Gastroesophageal sphincter (tissue), 4 donors: ENCODE measurements around the gene CAMK2N1. TPM values are rescaled to one million over a fixed set of nuclear protein-coding genes. Genes with fewer than 3 reads are reported as not detected.

Experiments
- ATAC-seq: fragments of 150-250 bp; one replicate; pipeline ENCODE4 v1.9.1; 2016; ENCODE audit warnings: mild to moderate bottlenecking, moderate library complexity
- H3K27ac ChIP-seq, 4 donors: fragments of 200-600 bp; sonication (generic) in 3 of 4; 1 replicate in 3 of 4; 2 replicates in 1 of 4; pipeline ENCODE4 v1.5.1; 2016 to 2019
- H3K27me3 ChIP-seq: fragments of 200-600 bp; sonication (generic); one replicate; pipeline ENCODE4 v1.5.1; 2019
- H3K36me3 ChIP-seq, 2 donors: fragments of 200-600 bp; sonication (generic); one replicate each; pipeline ENCODE4 v1.5.1; 2019; ENCODE audit warnings: control low read depth in 1 of 2
- H3K4me1 ChIP-seq, 3 donors: fragments of 200-600 bp; sonication (generic); 1 replicate in 2 of 3; 2 replicates in 1 of 3; pipeline ENCODE4 v1.5.1; 2016 to 2019; ENCODE audit warnings: control low read depth in 2 of 3
- H3K4me3 ChIP-seq, 2 donors: fragments of 200-600 bp; sonication (generic); one replicate each; pipeline ENCODE4 v1.5.1; 2019; ENCODE audit warnings: mild to moderate bottlenecking in 1 of 2, moderate library complexity in 1 of 2
- H3K9me3 ChIP-seq, 3 donors: fragments of 200-600 bp; sonication (generic); one replicate each; pipeline ENCODE4 v1.5.1; 2017 to 2019; ENCODE audit warnings: control low read depth in 2 of 3
- CTCF ChIP-seq, 4 experiments: fragments of 200-600 bp in 2 of 4; fragments of 450-650 bp in 2 of 4; sonication (generic) in 1 of 4; IDR thresholded peaks; one replicate each; pipeline ENCODE4 v1.5.1; 2017 to 2019; ENCODE audit warnings: antibody characterized with exemption in 4 of 4, mild to moderate bottlenecking in 2 of 4, moderate library complexity in 2 of 4
- EP300 ChIP-seq: sonication (generic); formaldehyde crosslinking; IDR thresholded peaks from one replicate; pipeline ENCODE4 v1.6.1; 2017; ENCODE audit warnings: antibody characterized with exemption, mild to moderate bottlenecking
- POLR2A ChIP-seq, 2 donors: fragments of 450-650 bp; IDR thresholded peaks; one replicate each; pipeline ENCODE4 v1.6.1; 2017; ENCODE audit warnings: antibody characterized with exemption in 2 of 2, mild to moderate bottlenecking in 2 of 2, moderate library complexity in 1 of 2
- POLR2AphosphoS5 ChIP-seq: sonication (generic); formaldehyde crosslinking; IDR thresholded peaks from one replicate; pipeline ENCODE4 v1.6.1; 2017; ENCODE audit warnings: antibody characterized with exemption
- WGBS, 2 donors: methylation state at CpG; one replicate each; pipeline ENCODE4 v1.1.5; 2018; ENCODE audit warnings: low coverage in 1 of 2; 5-methylcytosine and 5-hydroxymethylcytosine counted together
- total RNA-seq, 4 donors: library from RNA; depleted of rRNA; stranded (reverse); fragments of >200 nt; gene quantifications; one replicate each; pipeline ENCODE4 v1.1.0, GENCODE V29; 2016

Gene CAMK2N1
- total RNA-seq, 4 donors from 2014 or later: 18.2 to 29.6 (median 26.2) TPM

- no peak for TF ChIP-seq POLR2AphosphoS5
- TF ChIP-seq CTCF (IDR thresholded peaks at IDR 0.05): no peak
- TF ChIP-seq POLR2A (IDR thresholded peaks at IDR 0.05): no peak
- TF ChIP-seq EP300: no peak
- Histone ChIP-seq H3K36me3 (no peaks in the 10 kb centered on the region), H3K27me3 (peaks cover 55% of the 10 kb centered on the region), H3K9me3 (no peaks in the 10 kb centered on the region), H3K27ac (no peak overlapping the region), H3K4me1 (no peaks in the 10 kb centered on the region), H3K4me3 (no peak overlapping the region)
- WGBS, 2 donors: 93 to 96% methylated on average over 5 to 7 of the region's 7 CpGs
- ATAC-seq: no peak
Measured at GRCh38 chr1:20447794-20448193, 38.2 kb downstream of the CAMK2N1 start.

GRCh38 chr1:20446796-20447195, 39.2 kb downstream of the CAMK2N1 start:
- no peak overlapping the region for H3K27ac ChIP-seq
- H3K27me3 ChIP-seq: peaks cover 45% of the 10 kb centered on the region
- ATAC-seq: no peak
- whole genome bisulfite sequencing, 2 donors: 53 to 100% methylated on average over 1 to 7 of the region's 7 CpGs
- no peaks in the 10 kb centered on the region for H3K9me3 ChIP-seq
- TF ChIP-seq CTCF (IDR thresholded peaks at IDR 0.05) (no peak), EP300 (no peak), POLR2A (IDR thresholded peaks at IDR 0.05) (no peak), POLR2AphosphoS5 (no peak)
- no peak overlapping the region for H3K4me3 ChIP-seq
- no peaks in the 10 kb centered on the region for H3K36me3 ChIP-seq
- H3K4me1 ChIP-seq: no peaks in the 10 kb centered on the region

- 50 to 66% methylated on average over 4 to 5 of the region's 6 CpGs for WGBS, 2 donors
- peaks cover 37% of the 10 kb centered on the region for H3K27me3 ChIP-seq
- no peak for ATAC-seq
- no peaks in the 10 kb centered on the region for H3K36me3 ChIP-seq
- no peak for TF ChIP-seq POLR2AphosphoS5
- no peaks in the 10 kb centered on the region for H3K4me1 ChIP-seq
- H3K4me3 ChIP-seq: no peak overlapping the region
- H3K9me3 ChIP-seq: no peaks in the 10 kb centered on the region
- H3K27ac ChIP-seq: no peak overlapping the region
Measured at GRCh38 chr1:20445956-20446355, 40.1 kb downstream of the CAMK2N1 start.

DNA sequence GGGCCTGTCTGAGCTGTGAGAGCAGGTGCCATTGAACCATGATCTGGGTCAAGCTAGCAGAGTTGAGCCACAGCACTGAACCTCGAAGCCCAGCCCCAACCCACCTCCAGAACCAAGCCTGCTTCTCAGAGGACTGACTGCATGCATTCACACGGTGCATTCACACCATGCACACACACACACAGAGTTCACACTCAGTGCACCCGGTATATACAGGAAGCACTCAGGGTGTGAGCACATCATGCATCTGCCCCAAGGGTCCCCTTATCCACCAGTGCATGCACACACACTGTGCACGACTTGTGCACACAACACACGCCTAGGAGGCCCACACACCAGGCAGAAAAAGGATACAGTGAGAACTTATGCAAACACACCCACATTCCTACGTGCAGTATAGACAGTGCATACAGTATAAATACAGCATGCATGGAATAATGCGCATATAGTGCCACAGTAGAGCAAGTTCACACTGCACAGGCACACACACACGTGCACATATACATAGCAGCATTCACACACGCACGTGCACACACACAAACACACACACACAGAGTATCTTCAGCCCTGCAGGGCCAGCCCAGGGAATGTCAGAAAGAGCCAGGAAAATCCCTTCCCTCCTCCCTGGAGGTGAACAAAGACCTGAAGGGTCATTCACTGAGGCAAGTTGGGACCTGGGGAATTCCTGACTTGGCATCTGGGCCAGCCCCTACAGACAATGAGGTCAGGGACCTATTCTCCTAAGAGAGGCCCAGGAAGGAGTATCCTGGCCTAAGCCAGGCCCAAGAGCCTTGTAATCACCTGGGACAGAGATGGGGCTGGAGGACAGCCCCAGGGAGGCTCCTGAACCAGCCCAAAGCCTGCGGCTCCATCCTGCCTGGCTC, 42.1 kb downstream of the CAMK2N1 start:
- 73% methylated on average over 3 of the region's 11 CpGs; no CpG with 5 or more reads in 1 of the 2 donors for WGBS, 2 donors
- Histone ChIP-seq H3K4me3 (no peak overlapping the region), H3K4me1 (no peaks in the 10 kb centered on the region), H3K27ac (no peak overlapping the region), H3K36me3 (no peaks in the 10 kb centered on the region), H3K9me3 (no peaks in the 10 kb centered on the region), H3K27me3 (peaks cover 18% of the 10 kb centered on the region)
- TF ChIP-seq POLR2A (IDR thresholded peaks at IDR 0.05) (no peak), CTCF (IDR thresholded peaks at IDR 0.05) (no peak), EP300 (no peak), POLR2AphosphoS5 (no peak)
- no peak for ATAC-seq

DNA sequence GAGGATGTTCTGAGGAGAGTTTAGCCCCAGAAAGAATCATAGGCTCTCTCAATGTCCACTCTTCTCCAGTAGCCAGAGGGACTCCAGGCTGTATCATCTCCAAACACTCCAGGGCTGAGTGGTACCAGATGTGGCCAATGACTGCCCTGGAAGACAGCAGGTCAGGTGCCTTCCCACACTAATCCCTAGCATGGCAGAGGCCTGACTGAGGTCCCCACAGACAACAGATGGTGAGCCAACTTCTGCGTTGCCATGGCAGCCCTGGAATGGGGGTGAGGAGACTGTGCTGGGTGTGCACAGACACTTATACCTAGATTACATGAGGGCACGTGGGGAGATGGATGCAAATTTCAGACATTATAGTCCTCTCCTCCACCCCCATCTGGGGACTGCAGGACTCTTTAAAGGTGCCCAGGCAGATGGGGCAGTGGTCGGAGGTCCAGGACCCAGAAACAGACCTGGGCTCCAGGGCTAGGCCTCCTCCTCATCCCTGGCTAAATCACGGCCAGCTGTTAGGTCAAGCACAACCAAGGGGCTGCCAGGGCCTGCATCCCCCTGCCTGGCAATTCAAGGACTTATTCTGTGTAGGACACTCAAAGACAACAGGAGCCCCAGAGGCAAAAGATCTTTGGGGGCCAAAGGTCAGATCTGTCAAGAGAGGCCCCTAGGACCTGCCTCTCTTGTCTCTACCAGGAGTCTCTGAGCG, 42.9 kb downstream of the CAMK2N1 start:
- WGBS, 2 donors: no CpG with 5 or more reads among the region's 5 CpGs
- no peak overlapping the region for H3K27ac ChIP-seq

More for the DNA sequence above, 42.9 kb downstream of the CAMK2N1 start:
- no peak for TF ChIP-seq CTCF (IDR thresholded peaks at IDR 0.05)
- no peak overlapping the region for H3K4me3 ChIP-seq
- no peaks in the 10 kb centered on the region for H3K36me3 ChIP-seq
- peaks cover 9% of the 10 kb centered on the region for H3K27me3 ChIP-seq
- H3K9me3 ChIP-seq: no peaks in the 10 kb centered on the region
- H3K4me1 ChIP-seq: no peaks in the 10 kb centered on the region
- no peak for ATAC-seq
